Testis (tissue), 3 donors: ENCODE results near the gene SMOC2. TPM values are rescaled to one million over a fixed set of nuclear protein-coding genes. Genes with fewer than 3 reads are reported as not detected.

Experiments
- DNase-seq: peaks from one replicate; pipeline ENCODE4 v3.0.0-alpha.2; 2019
- H3K27ac ChIP-seq, 2 donors: fragments of 200-600 bp; sonication (generic); one replicate each; pipeline ENCODE4 v1.5.1; 2019
- H3K27me3 ChIP-seq: fragments of 200-600 bp; sonication (generic); one replicate; pipeline ENCODE4 v1.5.1; 2019
- H3K36me3 ChIP-seq: fragments of 200-600 bp; sonication (generic); one replicate; pipeline ENCODE4 v1.5.1; 2017; ENCODE audit warnings: low read depth; ENCODE audit errors: missing control alignments
- H3K4me1 ChIP-seq: fragments of 200-600 bp; sonication (generic); one replicate; pipeline ENCODE4 v1.5.1; 2019
- H3K4me3 ChIP-seq, 2 donors: fragments of 200-600 bp; sonication (generic); one replicate each; pipeline ENCODE4 v1.5.1; 2017 to 2019
- H3K9me3 ChIP-seq: fragments of 200-600 bp; sonication (generic); one replicate; pipeline ENCODE4 v1.5.1; 2017
- POLR2A ChIP-seq: fragments of 450-650 bp; IDR thresholded peaks from one replicate; pipeline ENCODE4 v1.6.1; 2017; ENCODE audit warnings: antibody characterized with exemption, mild to moderate bottlenecking, moderate library complexity
- WGBS, 2 donors: methylation state at CpG; one replicate each; pipeline ENCODE4 v1.1.5; 2018; 5-methylcytosine and 5-hydroxymethylcytosine counted together
- intact Hi-C: fragments of 100-400 bp; cut with DNase I; formaldehyde crosslinking; loops from one replicate; pipeline ENCODE4 v1.15.1; 2023; ENCODE audit warnings: low total_unique reads
- polyA plus RNA-seq: library from polyadenylated mRNA; stranded (reverse); fragments of 350-450 nt; fragmentation: Illumina TruSeq; extraction: RNeasy Lipid Tissue Mini Kit (QIAGEN cat#74804); gene quantifications from one replicate; pipeline ENCODE4 v1.2.3, GENCODE V29; 2014; ENCODE audit warnings: low read depth, low replicate concordance; ENCODE audit not compliant: insufficient read depth
- total RNA-seq, 2 donors: library from RNA; depleted of rRNA; stranded (reverse); fragments of >200 nt; gene quantifications; one replicate each; pipeline ENCODE4 v1.2.3, GENCODE V29; 2016
- TF ChIP-seq, protein P1 (sequence below), 3 experiments: fragments of 450-650 bp in 2 of 3; fragments of 200-600 bp in 1 of 3; sonication (generic) in 1 of 3; IDR thresholded peaks; one replicate each; pipeline ENCODE4 v1.5.1; 2016 to 2019; ENCODE audit warnings: antibody characterized with exemption in 3 of 3, mild to moderate bottlenecking in 2 of 3, moderate library complexity in 1 of 3

SMOC2 gene
- total and polyA plus RNA-seq, 3 donors from 2014 or later: 78.4 to 140 (median 110) TPM

DNA sequence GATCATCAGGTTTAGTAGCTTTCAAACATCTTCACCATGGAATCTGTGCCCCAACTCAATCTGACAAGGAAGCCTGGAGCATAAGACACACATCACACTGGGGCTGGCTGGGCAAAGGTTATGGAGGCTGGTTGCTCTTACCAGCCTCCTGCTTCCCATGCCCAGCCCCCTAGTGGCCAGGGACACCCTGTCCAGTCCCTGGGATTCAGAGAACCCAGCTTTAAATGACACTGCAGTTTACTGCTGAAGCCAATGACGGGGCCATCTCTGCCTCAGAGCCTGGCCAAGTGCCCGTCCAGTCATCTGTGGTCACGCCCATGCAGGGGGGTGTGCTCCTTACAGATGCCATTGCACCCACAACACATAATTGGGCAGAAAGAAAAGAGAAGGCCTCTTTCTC is 272.9 kb downstream of the SMOC2 start:
- Histone ChIP-seq H3K27ac (no peak overlapping the region), H3K36me3 (no peaks in the 10 kb centered on the region), H3K27me3 (no peaks in the 10 kb centered on the region), H3K4me3 (no peak overlapping the region), H3K9me3 (no peaks in the 10 kb centered on the region), H3K4me1 (no peaks in the 10 kb centered on the region)
- DNase-seq: peak; percentile 58
- no peak for TF ChIP-seq POLR2A
- TF ChIP-seq, protein P1, sequence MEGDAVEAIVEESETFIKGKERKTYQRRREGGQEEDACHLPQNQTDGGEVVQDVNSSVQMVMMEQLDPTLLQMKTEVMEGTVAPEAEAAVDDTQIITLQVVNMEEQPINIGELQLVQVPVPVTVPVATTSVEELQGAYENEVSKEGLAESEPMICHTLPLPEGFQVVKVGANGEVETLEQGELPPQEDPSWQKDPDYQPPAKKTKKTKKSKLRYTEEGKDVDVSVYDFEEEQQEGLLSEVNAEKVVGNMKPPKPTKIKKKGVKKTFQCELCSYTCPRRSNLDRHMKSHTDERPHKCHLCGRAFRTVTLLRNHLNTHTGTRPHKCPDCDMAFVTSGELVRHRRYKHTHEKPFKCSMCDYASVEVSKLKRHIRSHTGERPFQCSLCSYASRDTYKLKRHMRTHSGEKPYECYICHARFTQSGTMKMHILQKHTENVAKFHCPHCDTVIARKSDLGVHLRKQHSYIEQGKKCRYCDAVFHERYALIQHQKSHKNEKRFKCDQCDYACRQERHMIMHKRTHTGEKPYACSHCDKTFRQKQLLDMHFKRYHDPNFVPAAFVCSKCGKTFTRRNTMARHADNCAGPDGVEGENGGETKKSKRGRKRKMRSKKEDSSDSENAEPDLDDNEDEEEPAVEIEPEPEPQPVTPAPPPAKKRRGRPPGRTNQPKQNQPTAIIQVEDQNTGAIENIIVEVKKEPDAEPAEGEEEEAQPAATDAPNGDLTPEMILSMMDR (IDR thresholded peaks at IDR 0.05): peak in 2 of 3 experiments; percentile 23 to 41
- intact Hi-C loops: no loop called here
- 78 to 86% methylated on average over 1 to 3 of the region's 3 CpGs for WGBS, 2 donors

DNA sequence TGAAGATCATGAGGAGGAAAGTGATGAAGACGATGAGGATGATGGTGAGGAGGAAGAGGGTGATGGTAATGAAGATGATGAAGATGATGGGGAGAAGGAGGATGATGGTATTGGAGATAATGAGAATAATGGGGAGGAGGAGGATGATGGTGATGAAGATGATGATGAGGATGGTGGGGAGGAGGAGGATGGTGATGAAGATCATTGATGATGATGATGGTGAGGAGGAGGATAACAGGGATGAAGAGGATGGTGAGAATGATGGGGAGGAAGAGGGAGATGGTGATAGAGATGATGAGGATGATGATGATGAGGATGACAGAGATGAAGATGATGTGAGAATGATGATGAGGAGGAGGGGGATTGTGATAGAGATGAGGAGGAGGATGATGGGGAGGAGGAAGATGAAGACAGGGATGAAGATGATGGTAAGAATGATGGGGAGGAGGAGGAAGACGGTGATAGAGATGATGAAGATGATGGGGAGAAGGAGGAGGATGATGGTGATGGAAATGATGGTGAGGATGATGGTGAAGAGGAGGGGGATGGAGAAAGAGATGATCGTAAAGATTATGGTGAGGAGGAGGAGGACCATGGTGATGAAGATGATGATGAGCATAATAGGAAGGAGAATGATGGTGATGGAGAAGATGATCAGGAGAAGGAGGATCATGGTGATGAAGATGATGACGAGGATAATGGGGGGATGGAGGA is 273.7 kb downstream of the SMOC2 start:
- Histone ChIP-seq H3K4me3 (no peak overlapping the region), H3K27me3 (no peaks in the 10 kb centered on the region), H3K36me3 (no peaks in the 10 kb centered on the region), H3K27ac (no peak overlapping the region), H3K9me3 (no peaks in the 10 kb centered on the region), H3K4me1 (no peaks in the 10 kb centered on the region)
- intact Hi-C loops: no loop called here
- no peak for TF ChIP-seq POLR2A
- TF ChIP-seq, protein P1 (IDR thresholded peaks at IDR 0.05): no peak
- WGBS, 2 donors: 81 to 86% methylated on average over 4 of the region's 4 CpGs
- no peak for DNase-seq

DNA sequence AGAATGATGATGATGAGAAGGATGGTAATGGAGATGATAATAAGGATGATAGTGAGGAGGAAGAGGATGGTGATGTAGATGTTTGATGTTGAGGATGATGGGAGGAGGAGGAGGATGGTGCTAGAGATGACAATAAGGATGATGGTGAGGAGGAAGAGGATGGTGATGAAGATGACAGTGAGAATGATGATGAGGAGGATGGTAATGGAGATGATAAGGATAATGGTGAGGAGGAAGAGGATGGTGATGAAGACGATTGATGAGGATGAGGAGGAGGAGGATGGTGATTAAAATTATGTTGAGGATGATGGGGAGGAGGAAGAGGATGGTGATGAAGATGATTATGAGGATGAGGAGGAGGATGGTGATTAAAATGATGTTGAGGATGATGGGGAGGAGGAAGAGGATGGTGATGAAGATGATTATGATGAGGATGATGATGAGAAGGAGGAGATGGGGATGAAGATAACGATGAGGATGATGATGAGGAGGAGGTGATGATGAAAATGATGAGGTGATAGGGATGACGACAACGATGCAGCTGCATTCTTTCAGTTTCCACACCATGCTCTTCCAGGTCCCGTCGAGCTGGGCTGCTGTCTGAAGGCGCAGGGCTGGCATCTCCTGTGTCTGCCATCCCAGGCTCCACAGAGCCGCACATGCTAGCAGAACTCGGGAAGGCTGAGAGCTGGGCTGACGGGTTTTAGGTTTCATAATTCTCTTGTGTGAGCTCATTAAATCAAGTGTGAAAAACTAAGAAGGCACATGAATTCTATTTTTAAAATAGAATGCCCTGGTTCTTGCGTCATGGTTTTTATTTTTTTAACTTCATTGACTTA is 274.9 kb downstream of the SMOC2 start:
- DNase-seq: no peak
- Histone ChIP-seq H3K36me3 (no peaks in the 10 kb centered on the region), H3K27me3 (no peaks in the 10 kb centered on the region), H3K4me3 (no peak overlapping the region), H3K9me3 (no peaks in the 10 kb centered on the region), H3K4me1 (no peaks in the 10 kb centered on the region), H3K27ac (no peak overlapping the region)
- 73 to 74% methylated on average over 11 of the region's 11 CpGs for WGBS, 2 donors
- no peak for TF ChIP-seq POLR2A
- TF ChIP-seq, protein P1 (IDR thresholded peaks at IDR 0.05): no peak
- intact Hi-C loops: no loop called here

DNA sequence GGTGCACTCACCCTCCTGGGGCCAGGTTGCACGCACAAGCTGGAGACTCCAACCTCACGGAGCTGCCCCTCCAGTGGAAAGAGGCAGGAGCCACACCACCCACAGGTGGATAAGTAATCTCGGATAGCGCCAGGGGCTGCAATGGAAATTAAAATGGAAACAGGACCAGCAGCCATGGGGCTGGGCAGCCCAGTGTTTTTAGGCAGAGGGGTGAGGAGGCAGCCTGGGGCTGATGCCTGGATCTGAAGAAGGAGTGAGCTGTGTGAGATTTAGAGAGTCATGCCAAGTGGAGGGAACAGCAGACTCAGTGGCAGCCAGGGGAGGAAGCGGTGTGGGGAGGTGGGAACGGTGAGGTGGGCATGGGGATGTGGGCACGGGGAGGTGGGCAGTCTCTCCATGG is 275.6 kb downstream of the SMOC2 start:
- Histone ChIP-seq H3K27ac (no peak overlapping the region), H3K27me3 (no peaks in the 10 kb centered on the region), H3K36me3 (no peaks in the 10 kb centered on the region), H3K9me3 (no peaks in the 10 kb centered on the region), H3K4me3 (no peak overlapping the region), H3K4me1 (no peaks in the 10 kb centered on the region)
- no peak for DNase-seq
- intact Hi-C loops: no loop called here
- TF ChIP-seq, protein P1 (IDR thresholded peaks at IDR 0.05): no peak
- 61 to 80% methylated on average over 7 of the region's 7 CpGs for WGBS, 2 donors
